GM12878 (cell line): ENCODE results near the gene EPDR1. TPM values are rescaled to one million over a fixed set of nuclear protein-coding genes. Genes with fewer than 3 reads are reported as not detected.

Experiments used
- ATAC-seq: fragments of 200-7000 bp; cut with Tn5 transposase; 3 replicates; pipeline ENCODE4 v1.9.1; 2020; ENCODE audit warnings: mild to moderate bottlenecking, moderate library complexity
- BruUV-seq: library from RNA; stranded (reverse); fragments of 400-500 nt; replicated peaks from 2 replicates; lab custom pipeline; 2021; lab: Mats Ljungman, UMichigan
- CTCF ChIA-PET: fragments of 300-600 bp; sonication (Branson Sonifier 250); formaldehyde crosslinking; extraction: SDS; loops from one replicate; lab custom pipeline; 2021; ENCODE audit warnings: inconsistent platforms; lab: Yijun Ruan, JAX
- POLR2A ChIA-PET: fragments of 350-600 bp; formaldehyde crosslinking; extraction: SDS; loops from one replicate; lab custom pipeline; 2021; ENCODE audit warnings: inconsistent platforms; lab: Charles Lee
- RAD21 ChIA-PET: fragments of 300-600 bp; sonication (Branson Sonifier 250); formaldehyde crosslinking; loops from one replicate; lab custom pipeline; 2023; ENCODE audit warnings: antibody characterized with exemption; ENCODE audit not compliant: unreplicated experiment; lab: Charles Lee
- SMC1A ChIA-PET: fragments of 300-600 bp; sonication (Branson Sonifier 250); formaldehyde crosslinking; loops from one replicate; lab custom pipeline; 2023; ENCODE audit not compliant: unreplicated experiment, uncharacterized antibody; lab: Charles Lee
- DNase-seq: peaks from one replicate; pipeline ENCODE4 v3.0.0-alpha.2; 2011; ENCODE audit warnings: low read depth, low spot score
- FAIRE-seq: peaks from 3 replicates; lab custom pipeline; 2011; peaks lifted over from hg19 to GRCh38; lab: Jason Lieb, UNC
- H2AFZ ChIP-seq: 2 replicates; pipeline ENCODE4 v1.6.0; 2011; ENCODE audit warnings: low read depth, low read length, control low read depth; ENCODE audit not compliant: control insufficient read depth
- H3K27ac ChIP-seq: 2 replicates; pipeline ENCODE4 v1.5.1; 2011; ENCODE audit warnings: control low read depth; ENCODE audit not compliant: control insufficient read depth, insufficient read depth
- H3K27me3 ChIP-seq, 2 experiments: replicated peaks in 1 of 2; 2 replicates each; pipeline versions ENCODE4 v1.6.0 to v1.6.1; 2011; ENCODE audit warnings: low read length in 1 of 2; ENCODE audit not compliant: control insufficient read depth in 2 of 2, insufficient read depth in 2 of 2
- H3K36me3 ChIP-seq, 2 experiments: 2 replicates each; pipeline ENCODE4 v1.5.1; 2011; ENCODE audit warnings: low read length in 1 of 2; ENCODE audit not compliant: control insufficient read depth in 2 of 2, insufficient read depth in 2 of 2
- H3K4me1 ChIP-seq: 2 replicates; pipeline ENCODE4 v1.6.1; 2011; ENCODE audit warnings: mild to moderate bottlenecking, low read length, moderate library complexity, mixed read lengths; ENCODE audit not compliant: control insufficient read depth, insufficient read depth
- H3K4me2 ChIP-seq: 2 replicates; pipeline ENCODE4 v1.6.0; 2011; ENCODE audit warnings: control low read depth; ENCODE audit not compliant: control insufficient read depth, insufficient read depth
- H3K4me3 ChIP-seq: fragments of 200-600 bp; sonication (generic); 2 replicates; pipeline ENCODE4 v1.5.1; 2016
- H3K79me2 ChIP-seq: 2 replicates; pipeline ENCODE4 v1.6.0; 2011; ENCODE audit warnings: low read length; ENCODE audit not compliant: control insufficient read depth, insufficient read depth
- H3K9ac ChIP-seq: 2 replicates; pipeline ENCODE4 v1.8.0; 2011; ENCODE audit warnings: low read length, control low read depth, mixed read lengths; ENCODE audit not compliant: control insufficient read depth, insufficient read depth
- H3K9me3 ChIP-seq: replicated peaks from 3 replicates; pipeline ENCODE4 v1.5.1; 2011; ENCODE audit warnings: mild to moderate bottlenecking, low read length; ENCODE audit not compliant: control insufficient read depth, insufficient read depth
- H4K20me1 ChIP-seq: 2 replicates; pipeline ENCODE4 v1.6.0; 2011; ENCODE audit not compliant: control insufficient read depth, insufficient read depth
- ATF7 ChIP-seq: fragments of 450-650 bp; IDR thresholded peaks from 2 replicates; pipeline ENCODE4 v1.6.1; 2016; ENCODE audit warnings: low read depth, mild to moderate bottlenecking
- EED ChIP-seq: sonication (generic); IDR thresholded peaks from 2 replicates; pipeline ENCODE4 v1.6.1; 2016; ENCODE audit warnings: antibody characterized with exemption, low read depth
- FOXK2 ChIP-seq: fragments of 450-650 bp; IDR thresholded peaks from 2 replicates; pipeline ENCODE4 v1.6.1; 2017; ENCODE audit warnings: mild to moderate bottlenecking, moderate library complexity
- FOXM1 ChIP-seq: IDR thresholded peaks from 2 replicates; pipeline ENCODE4 v1.6.1; 2012; ENCODE audit warnings: low read depth, mild to moderate bottlenecking, inconsistent platforms, low read length, moderate library complexity
- HDGF ChIP-seq: fragments of 450-650 bp; IDR thresholded peaks from 2 replicates; pipeline ENCODE4 v1.6.1; 2016; ENCODE audit warnings: antibody characterized with exemption
- MEF2B ChIP-seq: fragments of 450-650 bp; IDR thresholded peaks from 2 replicates; pipeline ENCODE4 v1.6.1; 2018; ENCODE audit warnings: mild to moderate bottlenecking, moderate library complexity; ENCODE audit not compliant: partially characterized antibody, poor library complexity, severe bottlenecking
- MXI1 ChIP-seq: fragments of 150-350 bp; IDR thresholded peaks from 2 replicates; pipeline ENCODE4 v1.6.1; 2011; ENCODE audit warnings: low read depth, mild to moderate bottlenecking, inconsistent platforms, low read length, improper control_type of control experiment
- NFXL1 ChIP-seq: fragments of 450-650 bp; IDR thresholded peaks from 2 replicates; pipeline ENCODE4 v1.6.1; 2017; ENCODE audit warnings: antibody characterized with exemption, mild to moderate bottlenecking, borderline replicate concordance
- NR2F1 ChIP-seq: fragments of 450-650 bp; conservative IDR thresholded peaks from 2 replicates; pipeline ENCODE4 v1.6.1; 2017; ENCODE audit warnings: mild to moderate bottlenecking
- POLR2A ChIP-seq: IDR thresholded peaks from 2 replicates; pipeline ENCODE4 v1.6.1; 2011; ENCODE audit warnings: low read depth, mild to moderate bottlenecking, low read length
- POLR2AphosphoS5 ChIP-seq: IDR thresholded peaks from 2 replicates; pipeline ENCODE4 v1.6.1; 2011; ENCODE audit warnings: mild to moderate bottlenecking, low read length, inconsistent platforms
- SPI1 ChIP-seq: IDR thresholded peaks from 2 replicates; pipeline ENCODE4 v1.6.1; 2011; ENCODE audit warnings: low read depth, mild to moderate bottlenecking, low read length, moderate library complexity, borderline replicate concordance; ENCODE audit not compliant: insufficient read depth
- SRF ChIP-seq, 2 experiments: IDR thresholded peaks; 2 replicates each; pipeline ENCODE4 v1.6.1; 2011; ENCODE audit warnings: low read depth in 2 of 2, low read length in 2 of 2, mild to moderate bottlenecking in 1 of 2, moderate library complexity in 1 of 2
- STAT1 ChIP-seq: fragments of 450-650 bp; conservative IDR thresholded peaks from 2 replicates; pipeline ENCODE4 v1.6.1; 2014; ENCODE audit warnings: antibody characterized with exemption, mild to moderate bottlenecking
- TAF1 ChIP-seq: IDR thresholded peaks from 2 replicates; pipeline ENCODE4 v1.6.1; 2011; ENCODE audit warnings: mild to moderate bottlenecking, low read depth, low read length, borderline replicate concordance
- WGBS: methylation state at CpG from one replicate; pipeline ENCODE4 v1.1.6; 2016; ENCODE audit warnings: low lambda C conversion rate; ENCODE audit not compliant: insufficient replicate concordance, insufficient coverage; ENCODE audit errors: missing lambda C conversion rate; 5-methylcytosine and 5-hydroxymethylcytosine counted together
- in situ Hi-C: fragments of 300-500 bp; cut with MboI; formaldehyde crosslinking; loops from 9 replicates; pipeline ENCODE4 v1.14.3; 2018; ENCODE audit warnings: mixed read lengths
- intact Hi-C: fragments of 100-400 bp; cut with micrococcal nuclease; formaldehyde crosslinking; loops from one replicate; pipeline ENCODE4 v1.14.2; 2022; ENCODE audit not compliant: unreplicated experiment
- polyA plus RNA-seq, 11 experiments: library from polyadenylated mRNA; depleted of rRNA in 4 of 11; unstranded in 6 of 11; stranded (reverse) in 5 of 11; fragments of >200 nt; fragmentation: Nextera tagmentation in 4 of 11; fragmentation: Illumina TruSeq in 1 of 11; extraction: Ambion mirVana in 4 of 11; extraction: Trizol in 1 of 11; gene quantifications; 1 replicate in 1 of 11; 2 replicates in 10 of 11; pipeline versions ENCODE4 v1.2.1 to v1.2.3, GENCODE V29; 2011 to 2016; ENCODE audit warnings: inconsistent platforms in 2 of 11, missing spikeins in 2 of 11, low read depth in 1 of 11
- total RNA-seq, 4 experiments: library from RNA; depleted of rRNA in 3 of 4; stranded (reverse); fragments of >200 nt in 3 of 4; fragmentation: Illumina TruSeq in 1 of 4; extraction: Trizol in 1 of 4; gene quantifications; 2 replicates each; pipeline versions ENCODE4 v1.2.1 to v1.2.3, GENCODE V29; 2013 to 2021
- TF ChIP-seq, protein P1 (sequence below): IDR thresholded peaks from 2 replicates; pipeline ENCODE4 v1.6.1; 2011; ENCODE audit warnings: low read depth, low read length, improper control_type of control experiment, borderline replicate concordance
- TF ChIP-seq, protein P2 (sequence below): IDR thresholded peaks from 2 replicates; pipeline ENCODE4 v1.6.1; 2012; ENCODE audit warnings: low read length, inconsistent platforms

Gene EPDR1
- total and polyA plus RNA-seq, 10 of the 15 experiments (the other 5 are each of a cell fraction or from before 2014, with no cell fraction given), result 1.2 to 18.8 (median 4.7) TPM

DNA sequence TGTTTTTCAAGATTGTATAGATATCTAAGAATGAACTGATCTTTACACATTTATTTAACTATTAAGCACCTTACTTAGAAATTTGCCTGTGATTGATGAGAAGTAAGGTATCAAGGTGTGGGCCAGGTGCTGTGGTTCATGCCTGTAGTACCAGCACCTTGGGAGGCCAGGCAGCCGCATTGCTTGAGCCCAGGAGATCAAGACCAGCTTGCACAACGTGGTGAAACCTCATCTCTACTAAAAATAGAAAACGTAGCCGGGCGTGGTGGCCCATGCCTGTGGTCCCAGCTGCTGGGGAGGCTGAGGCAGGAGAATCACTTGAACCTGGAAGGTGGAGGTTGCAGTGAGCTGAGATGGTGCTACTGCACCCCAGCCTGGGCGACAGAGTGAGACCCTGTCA, 38.4 kb upstream of the EPDR1 start:
- RAD21 ChIA-PET, result no interaction called here
- no TSS peak for BruUV-seq
- POLR2A ChIA-PET, result interaction anchor here (0.5 kb wide), 1 partner anchor 898 kb away, joined by 4 read pairs; no protein-coding TSS in a partner anchor

GRCh38 chr7:37893359-37893758, 27.1 kb upstream of the EPDR1 start:
- H3K9me3 ChIP-seq, result no peaks in the 10 kb centered on the region
- no peak overlapping the region for H3K27ac ChIP-seq
- ChIA-PET POLR2A (interaction anchor here (0.6 kb wide), 1 partner anchor 29 kb away, joined by 4 read pairs; no protein-coding TSS in a partner anchor), CTCF (interaction anchor here (1.0 to 1.8 kb wide), 2 partner anchors 8 to 24 kb away, joined by 4 read pairs; partner anchors contain the start of gene SFRP4), SMC1A (interaction anchor here (1.4 kb wide), 2 partner anchors 8 to 322 kb away, joined by 3 to 4 read pairs; no protein-coding TSS in a partner anchor)
- DNase-seq (no peak), ATAC-seq (no peak)
- no TSS peak for BruUV-seq
- no peak overlapping the region for H2AFZ ChIP-seq
- no peaks in the 10 kb centered on the region for H3K27me3 ChIP-seq
- in situ Hi-C loops, result no loop called here
- H3K9ac ChIP-seq, result no peak overlapping the region
- H3K4me3 ChIP-seq, result no peak overlapping the region
- H3K79me2 ChIP-seq, result no peaks in the 10 kb centered on the region
- H3K4me1 ChIP-seq, result no peaks in the 10 kb centered on the region
- H3K4me2 ChIP-seq, result no peak overlapping the region
- TF ChIP-seq HDGF (no peak), FOXK2 (no peak), NFXL1 (no peak), POLR2AphosphoS5 (no peak), ATF7 (no peak), NR2F1 (no peak), SPI1 (no peak), STAT1 (no peak), POLR2A (no peak), MEF2B (no peak), FOXM1 (no peak)
- TF ChIP-seq, protein P1, sequence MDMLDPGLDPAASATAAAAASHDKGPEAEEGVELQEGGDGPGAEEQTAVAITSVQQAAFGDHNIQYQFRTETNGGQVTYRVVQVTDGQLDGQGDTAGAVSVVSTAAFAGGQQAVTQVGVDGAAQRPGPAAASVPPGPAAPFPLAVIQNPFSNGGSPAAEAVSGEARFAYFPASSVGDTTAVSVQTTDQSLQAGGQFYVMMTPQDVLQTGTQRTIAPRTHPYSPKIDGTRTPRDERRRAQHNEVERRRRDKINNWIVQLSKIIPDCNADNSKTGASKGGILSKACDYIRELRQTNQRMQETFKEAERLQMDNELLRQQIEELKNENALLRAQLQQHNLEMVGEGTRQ, result no peak
- TF ChIP-seq, protein P2, sequence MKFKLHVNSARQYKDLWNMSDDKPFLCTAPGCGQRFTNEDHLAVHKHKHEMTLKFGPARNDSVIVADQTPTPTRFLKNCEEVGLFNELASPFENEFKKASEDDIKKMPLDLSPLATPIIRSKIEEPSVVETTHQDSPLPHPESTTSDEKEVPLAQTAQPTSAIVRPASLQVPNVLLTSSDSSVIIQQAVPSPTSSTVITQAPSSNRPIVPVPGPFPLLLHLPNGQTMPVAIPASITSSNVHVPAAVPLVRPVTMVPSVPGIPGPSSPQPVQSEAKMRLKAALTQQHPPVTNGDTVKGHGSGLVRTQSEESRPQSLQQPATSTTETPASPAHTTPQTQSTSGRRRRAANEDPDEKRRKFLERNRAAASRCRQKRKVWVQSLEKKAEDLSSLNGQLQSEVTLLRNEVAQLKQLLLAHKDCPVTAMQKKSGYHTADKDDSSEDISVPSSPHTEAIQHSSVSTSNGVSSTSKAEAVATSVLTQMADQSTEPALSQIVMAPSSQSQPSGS, result no peak
- TF ChIP-seq, all 136 proteins: peak for 0
- FAIRE-seq, result no peak
- RAD21 ChIA-PET, result no interaction called here
- Histone ChIP-seq H3K36me3 (no peaks in the 10 kb centered on the region), H4K20me1 (no peaks in the 10 kb centered on the region)
- intact Hi-C loops, result no loop called here

More for the DNA sequence above, 38.4 kb upstream of the EPDR1 start:
- ChIA-PET CTCF (no interaction called here), SMC1A (no interaction called here)
- no peak overlapping the region for H3K9ac ChIP-seq
- WGBS, result 23% methylated on average over 6 of the region's 6 CpGs
- no peak overlapping the region for H3K27ac ChIP-seq
- intact Hi-C loops, result no loop called here
- no peaks in the 10 kb centered on the region for H3K4me1 ChIP-seq
- no peaks in the 10 kb centered on the region for H3K79me2 ChIP-seq
- no peaks in the 10 kb centered on the region for H4K20me1 ChIP-seq
- no peak overlapping the region for H3K4me3 ChIP-seq
- no peak overlapping the region for H2AFZ ChIP-seq
- no peak for TF ChIP-seq FOXK2
- no peak for TF ChIP-seq MXI1
- TF ChIP-seq EED, result no peak
- no peak for TF ChIP-seq TAF1
- TF ChIP-seq SRF (IDR thresholded peaks at IDR 0.05; ENCODE audit: low read depth in 2 of 2, low read length in 2 of 2), result no peak
- no peak overlapping the region for H3K4me2 ChIP-seq
- ATAC-seq, result no peak
- H3K9me3 ChIP-seq, result 0 out of 3 replicates have a peak, but pooled peaks cover 2% of the 10 kb centered on the region
- no peak for DNase-seq
- FAIRE-seq, result no peak
- H3K36me3 ChIP-seq, result no peaks in the 10 kb centered on the region
- in situ Hi-C loops, result no loop called here
- H3K27me3 ChIP-seq, result no peaks in the 10 kb centered on the region
